ENCODE results near the gene NADSYN1.
A peak's percentile ranks its signal among the peaks of the same experiment; 100 is the strongest.

The NADSYN1 gene

DNA sequence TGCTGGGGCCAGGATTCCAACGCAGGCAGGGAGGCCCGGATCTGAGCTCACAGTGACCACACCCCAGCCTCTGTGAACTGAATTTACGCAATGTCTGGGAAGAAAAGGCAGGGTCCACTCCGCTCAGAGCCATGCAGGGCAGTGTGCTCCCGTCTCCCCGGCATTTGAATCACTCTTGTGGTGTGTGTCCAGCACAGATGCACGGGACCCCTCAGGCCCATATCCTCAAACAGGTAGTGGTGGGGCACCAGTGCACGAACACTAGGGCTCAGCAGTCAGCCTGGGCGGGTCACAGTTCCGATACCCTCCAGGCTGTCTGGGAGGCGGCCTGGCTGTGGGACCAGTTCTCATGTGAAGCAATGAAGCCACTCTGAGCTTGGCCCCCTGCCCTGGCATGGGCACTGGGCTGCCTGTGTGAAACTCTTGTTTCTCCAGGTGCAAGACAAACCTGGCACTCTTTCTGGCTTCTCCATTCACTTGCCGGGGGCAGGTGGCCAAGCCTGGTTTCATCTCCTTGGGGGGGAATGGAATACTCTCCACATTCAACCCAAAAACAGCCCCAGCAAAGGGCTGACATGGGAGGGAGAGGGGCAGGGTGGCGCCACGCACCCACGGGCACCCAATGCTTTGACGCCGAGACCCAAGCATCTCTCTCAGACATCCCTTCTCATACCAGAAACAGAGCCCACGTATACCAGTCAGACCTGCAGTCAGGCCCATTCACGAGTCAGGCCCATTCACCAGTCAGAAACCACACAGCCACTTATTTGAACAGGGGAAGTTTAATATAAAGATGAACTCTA lies 19.2 kb upstream of the NADSYN1 start:
- DNase-seq, result no peak

DNA sequence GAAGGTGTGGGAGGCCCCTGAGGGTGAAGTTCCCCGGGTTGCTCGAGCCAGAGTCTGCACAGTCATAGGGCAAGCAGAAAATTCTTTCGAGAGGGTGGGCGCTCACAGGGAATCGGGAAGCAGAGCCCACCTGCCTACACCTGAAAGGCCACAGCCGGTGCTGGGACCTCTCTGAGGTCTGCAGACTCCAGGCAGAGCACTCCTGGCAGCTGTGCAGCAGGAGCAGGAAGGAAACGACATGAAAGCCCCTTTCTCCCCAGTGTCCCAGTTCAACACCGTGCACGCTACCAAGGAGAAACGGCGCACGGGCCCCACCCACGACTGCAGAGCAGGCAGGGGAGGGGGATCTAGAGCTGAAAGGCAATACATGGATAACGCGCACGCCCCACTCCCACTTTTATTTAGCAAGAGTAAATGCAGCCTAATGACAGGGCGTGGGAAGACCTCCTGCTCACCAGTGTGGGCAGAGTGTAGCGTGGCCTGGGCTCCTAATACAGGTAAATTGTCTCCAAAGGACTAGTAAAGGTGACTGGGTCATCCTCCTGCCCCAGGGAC lies 18.4 kb upstream of the NADSYN1 start:
- DNase-seq, result no peak

DNA sequence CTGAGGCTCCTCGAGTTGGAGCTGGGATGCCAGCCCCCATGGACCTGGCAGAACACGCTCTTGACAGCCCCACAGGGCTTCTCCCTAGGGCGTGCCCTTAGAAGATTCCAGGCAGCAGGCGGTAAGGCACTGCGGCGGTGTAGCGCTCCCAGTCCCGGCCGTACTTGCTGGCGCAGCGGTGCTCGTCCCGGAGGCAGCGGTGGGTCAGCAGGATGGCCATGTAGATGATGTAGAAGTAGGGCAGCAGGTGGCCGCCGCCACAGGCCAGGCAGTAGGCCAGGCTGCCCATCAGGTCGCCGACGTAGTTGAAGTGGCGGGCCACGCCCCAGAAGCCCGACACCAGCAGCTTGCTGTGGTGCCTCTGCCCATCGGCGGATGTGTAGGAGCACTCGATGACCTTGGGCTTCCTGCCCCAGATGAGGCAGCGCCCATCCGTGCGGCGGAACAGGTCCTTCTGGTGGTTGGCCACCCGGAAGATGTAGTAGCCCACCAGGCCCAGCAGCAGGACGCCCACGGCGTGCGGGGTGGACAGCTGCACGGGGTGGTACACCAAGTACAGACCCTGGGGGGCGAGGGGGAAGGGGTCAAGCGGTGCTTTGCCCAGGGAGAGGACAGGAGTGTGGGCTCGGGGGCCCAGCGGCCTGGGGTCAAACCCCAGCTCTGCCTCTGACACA lies 17.6 kb upstream of the NADSYN1 start:
- DNase-seq, result no peak

DNA sequence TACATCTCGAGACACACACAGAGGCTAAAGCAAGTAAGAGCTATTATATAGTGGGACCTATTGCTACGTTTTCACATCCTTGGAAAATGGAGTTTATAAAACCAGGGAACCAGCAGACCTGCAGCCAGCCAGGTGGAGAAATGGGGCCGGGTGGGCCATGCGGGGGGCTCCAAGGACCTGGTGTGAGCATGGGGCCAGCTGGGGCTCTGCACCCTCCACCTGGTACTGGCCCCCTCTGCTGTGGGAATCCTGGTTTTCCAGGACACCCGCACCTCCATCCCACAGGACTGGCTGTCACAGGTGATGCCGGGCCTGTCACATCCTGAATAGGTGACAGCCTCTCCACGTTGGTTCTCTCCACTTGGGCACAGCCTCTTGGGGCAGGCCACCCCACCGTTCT lies 16.1 kb upstream of the NADSYN1 start:
- no peak for DNase-seq

DNA sequence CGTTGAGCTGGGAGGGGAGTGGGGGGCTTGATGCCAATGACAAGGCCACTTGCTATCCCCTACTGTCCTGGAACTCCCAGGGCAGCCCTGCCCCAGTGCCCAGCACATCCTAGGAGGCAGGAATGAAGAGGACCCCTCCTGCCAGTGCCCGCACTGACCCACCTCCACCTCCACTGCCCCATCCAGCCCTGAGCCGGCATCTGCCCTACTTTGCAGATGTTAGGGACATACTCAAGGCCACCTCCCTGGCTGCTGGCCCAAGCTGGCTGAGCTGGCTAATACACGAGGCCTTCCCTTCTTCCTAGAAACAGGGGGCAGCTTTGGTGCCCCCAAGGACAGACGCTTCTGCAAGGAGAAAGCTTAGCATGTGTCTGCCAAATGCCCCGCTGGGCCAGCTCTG lies 15.6 kb upstream of the NADSYN1 start:
- no peak for DNase-seq

DNA sequence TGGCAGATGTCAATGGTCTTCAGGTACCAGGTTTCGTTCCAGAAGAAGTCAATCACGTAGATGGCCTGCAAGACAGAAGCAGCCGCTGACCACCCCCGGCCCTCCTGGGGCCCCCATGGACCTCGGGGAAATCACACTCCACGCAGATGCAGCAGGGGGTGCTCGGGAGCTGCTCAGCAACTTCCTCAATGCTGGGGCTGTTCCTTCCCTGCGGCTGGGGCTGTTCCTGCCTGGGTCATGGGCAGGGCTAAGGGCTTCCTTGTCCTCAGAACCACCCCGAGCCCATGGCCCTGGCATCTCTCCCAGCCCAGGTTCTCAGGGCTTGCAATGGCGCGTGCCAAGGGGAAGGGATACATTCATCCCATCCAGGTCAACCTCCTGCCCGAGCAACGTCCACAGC lies 15.1 kb upstream of the NADSYN1 start:
- no peak for DNase-seq

DNA sequence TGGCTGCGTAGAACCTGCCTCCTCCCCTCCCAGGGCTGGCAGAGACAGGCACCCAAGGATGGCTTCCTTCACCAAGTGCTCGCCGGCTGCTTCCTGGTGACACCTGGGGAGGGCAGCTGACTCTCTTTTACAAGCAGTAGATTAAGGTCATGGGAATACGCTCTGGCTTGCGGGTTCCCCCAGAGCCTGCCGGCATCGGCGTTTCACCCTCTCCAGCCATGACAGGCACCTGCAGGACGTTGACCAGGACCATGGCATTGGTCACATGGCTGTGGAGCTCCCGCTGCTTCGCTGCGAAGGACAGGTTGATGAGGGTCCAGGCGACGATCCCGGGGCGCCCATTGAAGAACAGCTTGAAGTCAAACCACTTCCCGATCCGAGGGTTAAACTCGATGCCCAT lies 14.4 kb upstream of the NADSYN1 start:
- no peak for DNase-seq

DNA sequence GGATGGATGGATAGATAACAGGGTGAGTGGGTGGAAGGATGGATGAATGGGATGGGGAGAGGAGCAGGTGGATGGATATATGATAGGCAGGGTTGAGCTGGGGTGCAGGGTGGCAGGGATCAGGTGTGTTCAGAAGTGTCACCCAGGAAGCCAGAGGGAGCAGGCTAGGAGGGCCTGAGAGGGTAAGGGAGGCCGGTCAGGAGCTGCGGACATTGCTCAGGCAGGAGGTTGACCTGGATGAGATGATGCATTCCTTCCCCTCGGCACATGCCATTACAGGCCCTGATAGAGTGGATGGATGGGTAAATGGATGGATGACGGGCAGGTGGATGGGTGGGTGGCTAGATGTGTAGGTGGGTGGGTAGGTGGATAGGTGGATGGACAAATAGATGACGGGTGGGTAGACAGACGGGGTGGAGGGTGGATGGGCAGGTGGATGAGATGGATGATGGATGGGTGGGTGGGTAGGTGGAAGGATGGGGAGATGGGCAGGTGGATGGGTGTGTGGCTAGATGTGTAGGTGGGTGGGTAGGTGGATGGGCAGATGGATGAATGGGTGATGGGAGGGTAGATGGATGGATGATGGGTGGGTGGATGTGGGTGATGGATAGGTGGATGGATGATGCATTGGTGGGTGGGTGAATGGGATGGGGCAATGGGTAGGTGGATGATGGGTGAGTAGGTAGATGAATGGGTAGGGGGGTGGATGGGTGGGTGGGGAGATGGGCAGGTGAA lies 12.8 kb upstream of the NADSYN1 start:
- no peak for DNase-seq

DNA sequence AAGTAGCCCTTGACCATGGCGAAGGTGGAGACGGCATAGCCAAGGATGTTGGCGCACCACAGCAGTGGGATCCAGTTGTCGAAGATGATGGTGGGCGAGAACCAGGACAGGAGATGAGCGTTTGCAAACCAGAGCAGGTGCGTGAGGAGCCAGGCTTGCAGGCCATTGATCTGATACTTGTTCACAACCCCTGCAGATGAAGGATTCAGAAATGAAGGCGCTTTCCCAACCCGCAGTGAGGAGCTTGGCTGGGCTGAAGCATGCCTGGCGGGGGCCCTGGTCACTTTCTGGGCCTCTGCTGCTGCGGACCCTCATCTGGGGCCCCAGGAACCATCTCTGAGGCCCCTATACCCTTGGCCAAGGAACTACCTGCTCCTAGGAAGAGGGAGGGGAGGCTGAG lies 11.8 kb upstream of the NADSYN1 start:
- DNase-seq, result no peak

DNA sequence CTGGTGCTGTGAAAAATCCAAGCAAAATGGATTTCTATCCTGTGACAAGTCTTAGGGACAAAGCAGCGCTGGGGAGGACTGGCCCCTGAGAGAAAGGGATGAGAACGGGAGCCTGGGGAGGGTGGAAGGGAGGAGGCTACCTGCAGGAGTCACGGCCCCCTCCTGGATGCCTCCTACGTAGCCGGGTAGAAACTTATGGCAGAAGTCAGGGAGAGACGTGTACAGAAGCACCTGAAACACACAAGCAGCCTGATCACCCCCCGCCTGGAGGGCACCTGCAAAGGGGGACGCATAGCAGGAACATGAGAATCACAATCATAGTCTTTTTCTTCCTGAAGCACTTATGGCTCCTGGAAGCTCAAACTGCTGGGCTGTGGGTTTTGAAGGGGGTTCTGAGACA lies 10.9 kb upstream of the NADSYN1 start:
- DNase-seq, result no peak

DNA sequence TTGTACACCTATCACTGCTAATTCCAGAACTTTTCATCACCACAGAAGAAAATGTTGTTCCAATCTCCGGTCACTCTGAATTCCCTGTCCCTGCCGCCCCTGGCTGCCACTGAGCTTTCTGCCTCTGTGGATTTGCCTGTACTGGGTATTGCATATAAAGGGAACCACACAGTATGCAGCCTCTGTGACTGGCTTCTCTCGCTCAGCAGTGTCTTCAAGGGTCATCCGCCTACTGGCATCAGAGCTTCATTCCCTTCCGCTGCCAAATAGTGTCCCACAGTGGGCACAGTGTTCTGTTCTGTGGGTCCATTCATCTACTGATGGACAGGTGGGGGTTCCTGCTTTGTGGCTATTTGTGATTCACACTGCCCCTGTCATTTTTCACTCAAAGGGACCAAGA lies 10.1 kb upstream of the NADSYN1 start:
- DNase-seq, result no peak

DNA sequence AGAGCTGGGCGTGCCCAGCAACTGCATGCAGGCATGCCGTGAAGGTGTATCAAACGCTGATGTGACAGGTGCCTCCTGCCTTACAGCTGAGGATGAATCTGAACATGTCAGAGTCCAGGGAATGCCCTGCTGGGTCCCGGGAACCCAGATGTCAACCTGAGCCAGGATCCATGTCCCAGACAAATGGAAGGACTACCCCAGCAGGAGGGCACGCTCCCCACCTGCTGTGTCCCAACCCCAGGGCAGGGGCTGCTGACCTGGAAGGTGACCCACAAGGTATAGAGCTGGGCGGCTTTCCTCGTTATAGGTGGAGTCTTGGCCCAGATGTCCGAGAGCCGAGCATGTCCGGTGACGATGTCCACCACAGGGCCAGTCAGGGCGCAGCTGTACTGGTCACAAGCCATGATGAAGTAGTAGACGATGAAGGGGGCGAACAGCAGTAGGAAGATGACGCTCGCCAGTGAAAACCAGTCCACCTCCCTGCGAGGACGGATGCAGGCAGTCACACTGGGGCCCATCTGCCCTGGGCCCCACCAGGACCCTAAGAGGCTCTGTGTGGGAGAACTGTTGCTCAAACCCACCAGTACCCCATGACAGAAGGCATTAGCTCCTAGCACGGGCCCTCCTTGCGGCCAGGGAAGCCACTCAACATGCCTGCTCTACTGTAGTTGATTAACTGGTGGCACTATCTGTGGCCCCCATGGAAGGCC lies 9.1 kb upstream of the NADSYN1 start:
- DNase-seq, result no peak

DNA sequence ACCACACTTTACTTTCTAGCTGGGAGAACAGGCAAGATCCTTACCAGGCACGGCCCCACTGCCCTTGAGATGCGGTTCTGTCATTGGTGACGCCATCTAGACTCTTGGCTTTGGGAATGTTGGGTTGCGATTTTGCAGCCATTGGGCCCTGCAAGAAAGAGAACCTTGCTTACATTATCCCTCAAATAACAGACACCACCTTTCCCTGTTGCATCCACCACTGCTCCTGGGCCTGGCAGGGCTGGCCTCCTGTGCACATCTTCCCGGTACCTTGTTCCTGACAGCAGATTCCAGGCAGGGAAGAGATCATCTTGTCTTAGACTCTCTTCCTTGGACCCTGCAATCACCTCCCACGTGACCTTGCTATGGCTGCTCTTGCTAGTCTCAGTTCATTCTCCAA lies 8.2 kb upstream of the NADSYN1 start:
- no peak for DNase-seq

DNA sequence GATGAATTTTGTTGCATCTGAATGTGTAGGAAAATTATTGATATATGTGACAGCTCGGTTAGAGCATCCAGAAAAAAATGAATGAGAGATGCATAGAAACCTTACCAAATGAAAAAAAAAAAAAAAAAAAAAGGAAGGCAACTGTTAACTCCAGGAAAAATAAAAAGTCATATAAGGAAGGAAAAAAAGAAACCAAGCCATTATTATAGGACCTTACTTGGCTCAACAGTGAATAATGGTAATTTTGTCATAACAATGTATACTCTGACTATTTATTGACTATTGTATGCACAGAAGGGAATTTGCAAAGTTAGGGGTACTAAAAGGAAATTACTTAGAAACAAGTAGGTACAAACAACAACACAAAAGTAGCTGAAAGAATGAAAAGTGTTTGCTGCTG lies 6.9 kb upstream of the NADSYN1 start:
- DNase-seq, result no peak

DNA sequence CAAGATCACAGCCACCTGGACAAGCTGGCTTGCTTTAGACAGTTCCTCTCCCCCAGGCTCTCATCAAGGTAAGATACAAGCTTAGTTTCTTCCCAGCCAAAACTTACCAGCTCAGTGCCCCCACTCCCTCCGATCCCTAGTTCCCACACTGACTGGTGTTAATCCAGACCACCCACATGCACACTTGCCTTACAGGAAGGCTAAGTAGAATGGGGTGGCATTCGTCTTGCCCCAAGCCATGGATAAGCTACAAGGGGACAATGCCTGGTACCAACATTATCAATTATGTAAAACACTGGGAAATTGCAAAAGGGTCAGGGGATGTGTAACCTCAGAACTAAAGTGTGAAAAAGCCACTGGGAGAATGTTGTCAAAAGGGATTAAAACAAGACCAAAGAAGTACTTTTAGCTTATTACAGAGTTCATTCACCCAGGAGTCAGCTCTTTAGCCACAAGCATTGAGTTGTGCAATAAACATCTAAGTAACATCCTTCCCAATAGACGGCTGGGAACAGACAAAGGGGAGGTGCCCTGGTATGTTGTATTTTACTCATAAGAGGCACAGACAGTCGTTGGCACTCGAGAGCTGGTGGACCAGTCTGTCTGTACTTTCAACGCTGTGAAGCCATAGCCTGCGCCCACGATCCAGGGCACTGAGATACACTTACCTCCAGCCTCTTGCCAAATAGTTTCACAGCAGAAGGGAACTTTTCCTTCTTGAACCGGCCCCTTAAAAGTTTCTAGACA lies 5.9 kb upstream of the NADSYN1 start:
- DNase-seq, result no peak

DNA sequence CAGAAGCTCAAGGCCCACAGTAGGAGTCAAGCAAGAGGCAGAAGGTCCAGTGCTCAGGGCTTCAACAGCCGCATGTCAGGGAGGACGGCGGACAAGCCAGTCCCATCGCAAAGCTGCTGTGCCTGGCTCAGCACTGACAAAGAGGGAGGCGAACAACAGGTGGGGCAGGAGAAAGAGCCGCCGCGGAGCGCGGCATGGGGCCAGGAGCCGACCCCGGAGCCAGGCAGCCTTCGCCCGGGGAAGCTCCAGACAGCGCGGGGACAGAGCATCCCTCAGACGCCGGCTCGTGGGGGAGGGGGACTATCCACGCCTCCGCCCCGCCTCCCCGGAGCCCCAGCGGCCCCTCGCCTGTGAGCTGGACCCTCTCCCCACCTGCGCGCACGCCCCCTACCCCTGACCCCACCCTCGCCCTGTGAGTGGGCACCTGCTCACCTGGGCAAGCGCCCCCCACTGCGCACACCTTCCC lies 5.2 kb upstream of the NADSYN1 start:
- no peak for DNase-seq

DNA sequence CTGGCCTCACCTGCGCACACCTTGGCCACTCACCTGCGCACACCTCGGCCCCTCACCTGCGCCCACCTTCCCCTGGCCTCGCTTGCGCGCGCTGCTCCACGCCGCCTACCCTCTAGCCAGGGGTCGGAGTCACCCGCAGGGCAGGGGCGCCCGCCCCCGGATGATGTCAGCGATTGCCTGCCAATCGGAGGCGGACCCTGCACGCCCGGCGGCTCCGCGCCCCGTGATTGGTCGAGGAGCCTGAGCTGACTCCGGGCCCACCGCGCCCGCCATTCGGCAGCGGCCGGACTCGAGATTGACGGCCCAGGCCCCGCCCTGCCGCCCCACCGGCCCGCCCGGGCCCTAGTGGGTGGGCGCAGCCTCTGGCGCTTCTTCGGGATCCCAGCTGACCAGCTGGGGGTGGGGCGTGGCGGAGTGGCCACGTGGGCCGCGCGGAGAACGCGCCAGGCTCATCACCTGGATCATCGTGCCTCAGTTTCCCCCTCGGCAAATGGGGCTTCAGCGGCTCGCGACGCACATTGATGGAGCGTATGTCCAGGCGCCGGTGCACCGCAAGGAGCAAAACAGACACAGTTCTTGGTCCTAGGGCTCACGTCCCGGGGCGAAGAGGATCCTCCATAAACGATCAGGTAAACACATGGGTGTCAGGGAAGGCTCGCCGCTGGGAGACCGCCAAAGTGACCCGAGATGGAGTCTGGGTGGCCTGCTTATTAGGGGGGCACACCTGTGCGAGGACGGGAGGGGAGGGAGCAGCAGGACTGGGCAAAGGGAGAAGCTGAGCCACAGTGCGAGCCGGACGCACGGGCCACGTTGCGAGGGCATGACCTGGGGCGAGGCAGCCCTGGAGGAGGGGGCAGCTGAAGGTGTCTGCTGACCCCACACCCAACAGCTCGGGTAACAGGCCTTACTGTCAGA lies 4.5 kb upstream of the NADSYN1 start, which contains the start of gene DHCR7:
DHCR7 (minus strand) TSS at position 137 of the 915 bp plus-strand sequence. CDS start 3,441 bp downstream, outside the sequence.
- DNase-seq, result peak; percentile 99

DNA sequence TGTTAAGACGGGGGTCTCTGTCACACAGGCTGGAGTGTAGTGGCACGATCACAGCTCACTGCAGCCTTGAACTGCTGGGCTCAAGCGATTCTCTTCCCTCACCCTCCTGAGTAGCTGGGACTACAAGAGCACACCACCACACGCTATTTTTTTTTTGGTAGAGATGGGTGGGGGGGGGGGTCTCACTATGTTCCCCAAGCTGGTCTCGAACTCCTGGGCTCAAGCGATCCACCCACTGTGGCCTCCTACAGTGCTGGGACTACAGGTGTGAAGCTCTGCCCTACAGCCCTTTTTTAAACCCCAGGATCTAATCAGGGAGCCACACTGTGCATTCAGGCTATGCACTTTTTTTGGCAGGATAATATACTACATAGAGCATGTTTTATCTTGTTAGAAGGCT lies 3.4 kb upstream of the NADSYN1 start:
- no peak for DNase-seq

DNA sequence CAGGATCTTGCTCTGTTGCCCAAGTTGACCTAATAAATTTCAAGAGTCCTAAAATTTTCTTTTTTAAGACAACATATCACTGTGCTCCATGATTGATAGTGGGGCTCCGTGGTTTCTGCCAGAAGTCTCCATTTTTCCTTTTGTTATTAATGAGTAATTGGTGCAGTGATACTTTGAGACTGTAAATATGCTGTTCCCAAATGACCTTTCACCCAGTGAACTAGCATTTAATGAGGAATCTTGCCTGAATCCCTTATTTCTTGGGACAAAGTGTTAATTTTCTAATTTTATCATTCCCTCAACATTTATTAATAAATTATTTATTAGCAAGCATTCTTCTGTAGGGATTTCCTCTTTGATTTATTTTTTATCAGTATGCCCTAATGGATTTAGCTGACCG lies 2.5 kb upstream of the NADSYN1 start:
- DNase-seq, result no peak

DNA sequence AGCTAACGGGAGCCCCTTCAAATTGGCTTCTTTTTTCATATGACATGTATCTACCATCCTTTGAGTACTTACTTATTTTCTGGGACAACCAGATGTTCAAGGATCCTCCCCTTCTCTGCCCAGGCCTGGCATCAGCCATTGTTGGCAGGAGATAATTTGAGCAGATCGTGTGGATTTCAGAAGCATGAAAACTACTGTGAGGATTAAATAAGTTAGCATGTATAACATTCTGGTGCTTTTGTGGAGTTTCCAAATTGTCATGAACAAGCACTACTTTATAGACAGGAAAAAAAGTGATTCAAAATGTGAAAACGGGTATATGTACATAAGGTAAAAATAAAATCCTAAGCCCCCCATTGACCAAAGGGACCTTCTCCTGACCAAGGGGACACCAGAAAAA lies 2.1 kb upstream of the NADSYN1 start:
- no peak for DNase-seq
